Measurements from ENCODE around the gene ANTXR1. TPM values are rescaled to one million over a fixed set of nuclear protein-coding genes. Genes with fewer than 3 reads are reported as not detected.

ANTXR1 gene
- polyA plus RNA-seq, 1 donor from 2014 or later: not detected

DNA sequence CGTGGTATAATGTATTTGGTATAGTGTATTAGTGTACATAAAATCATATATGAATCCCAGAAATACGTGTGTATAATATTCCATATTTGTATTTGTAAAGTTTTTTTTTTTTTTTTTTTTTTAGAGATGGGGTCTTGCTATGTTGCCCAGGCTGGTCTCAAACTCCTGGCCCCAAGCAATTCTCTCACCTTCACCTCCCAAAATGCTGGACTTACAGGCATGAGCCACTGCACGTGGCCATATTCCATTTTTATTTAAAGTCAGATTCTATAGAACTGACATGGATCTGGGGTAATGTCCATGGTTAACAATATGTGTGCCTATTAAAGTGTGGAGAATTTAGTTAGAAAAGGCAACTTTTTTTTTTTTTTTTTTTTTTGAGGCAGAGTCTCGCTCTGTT, 71.5 kb downstream of the ANTXR1 start:
- peaks cover 2% of the 10 kb centered on the region for H3K36me3 Mint-ChIP-seq
- H3K4me1 Mint-ChIP-seq: peaks cover 0 to 4% (median 0%) of the 10 kb centered on the region in 3 donors
- no peaks in the 10 kb centered on the region for H3K9me3 Mint-ChIP-seq
- peaks cover 17% of the 10 kb centered on the region for H3K27me3 Mint-ChIP-seq
- H3K27ac Mint-ChIP-seq: no peak overlapping the region
- H3K4me3 Mint-ChIP-seq: no peak overlapping the region

DNA sequence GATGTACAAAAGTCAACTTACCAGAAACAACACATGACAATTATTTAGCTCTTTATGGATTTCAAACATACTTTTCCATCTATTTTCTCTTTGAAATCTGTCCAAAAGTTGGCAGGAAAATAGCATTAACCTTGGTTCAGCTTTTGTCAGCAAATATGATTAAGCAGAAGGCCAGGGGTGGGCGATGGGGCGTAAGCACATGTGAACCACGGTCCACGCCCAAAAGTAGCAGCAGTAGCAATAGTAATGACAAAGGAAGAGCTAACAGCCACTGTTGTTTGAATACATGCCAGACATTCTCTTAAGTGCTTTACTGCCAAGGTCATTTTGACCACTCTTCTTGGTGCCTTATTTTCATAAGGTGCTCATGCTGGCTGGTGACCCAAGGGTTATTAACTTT, 73.5 kb downstream of the ANTXR1 start:
- peaks cover 2% of the 10 kb centered on the region for H3K36me3 Mint-ChIP-seq
- no peaks in the 10 kb centered on the region for H3K4me1 Mint-ChIP-seq
- no peaks in the 10 kb centered on the region for H3K9me3 Mint-ChIP-seq
- no peak overlapping the region for H3K27ac Mint-ChIP-seq
- no peak overlapping the region for H3K4me3 Mint-ChIP-seq
- peaks cover 17% of the 10 kb centered on the region for H3K27me3 Mint-ChIP-seq

DNA sequence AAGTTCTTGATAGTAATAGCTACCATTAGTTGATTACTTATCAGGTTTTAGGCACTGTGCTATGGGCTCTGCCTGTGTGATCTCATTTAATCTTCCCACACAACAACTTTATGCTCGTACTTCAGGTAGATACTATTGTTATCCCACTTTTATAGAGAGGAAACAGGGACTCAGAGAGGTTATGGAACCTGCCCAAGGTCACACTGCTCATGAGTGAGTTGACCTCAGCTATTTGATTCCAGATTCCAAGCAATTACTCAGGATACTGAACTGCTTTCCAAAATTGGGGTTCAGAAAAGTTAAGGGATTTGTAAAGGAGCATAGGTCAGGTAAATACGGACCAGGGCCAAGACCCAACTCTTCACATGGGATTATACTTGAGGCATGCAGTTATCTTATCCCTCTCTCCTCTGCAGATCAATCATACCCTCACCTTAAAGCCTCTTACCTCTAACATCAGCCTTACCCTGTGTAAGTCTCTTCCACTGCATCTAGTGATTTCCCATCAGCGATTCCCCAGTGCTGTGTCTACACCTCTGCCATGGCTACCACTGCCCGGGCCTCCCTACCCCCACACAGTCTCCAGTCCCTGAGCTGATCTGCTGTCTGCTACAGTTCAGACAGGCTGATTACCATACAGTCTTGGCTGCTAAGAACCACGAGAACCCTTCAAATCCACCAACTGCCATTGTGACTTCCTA, 74.4 kb downstream of the ANTXR1 start:
- Mint-ChIP-seq H3K4me3 (peak overlapping the region in 1 of 4 donors; percentile 39), H3K36me3 (peaks cover 2% of the 10 kb centered on the region), H3K27me3 (peaks cover 20% of the 10 kb centered on the region), H3K4me1 (no peaks in the 10 kb centered on the region), H3K27ac (no peak overlapping the region), H3K9me3 (no peaks in the 10 kb centered on the region)

DNA sequence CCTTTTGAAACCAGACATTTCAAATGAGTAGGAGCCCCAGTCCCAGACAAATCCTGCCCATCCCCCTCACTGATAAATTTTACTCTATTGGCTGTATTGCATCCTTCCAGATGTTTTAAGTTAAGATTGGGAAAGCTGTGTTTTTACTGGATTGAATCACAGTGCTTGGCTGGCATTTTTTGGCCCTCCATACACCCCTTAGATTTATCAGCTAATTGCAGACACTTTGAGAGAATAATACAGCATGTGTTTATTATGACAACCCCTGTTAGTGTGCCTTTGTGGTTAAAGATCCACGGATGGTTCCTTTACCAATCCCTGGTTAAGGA, 74.9 kb downstream of the ANTXR1 start:
- peaks cover 20% of the 10 kb centered on the region for H3K27me3 Mint-ChIP-seq
- no peaks in the 10 kb centered on the region for H3K9me3 Mint-ChIP-seq
- no peak overlapping the region for H3K4me3 Mint-ChIP-seq
- no peaks in the 10 kb centered on the region for H3K4me1 Mint-ChIP-seq
- H3K36me3 Mint-ChIP-seq: peaks cover 2% of the 10 kb centered on the region
- H3K27ac Mint-ChIP-seq: no peak overlapping the region

DNA sequence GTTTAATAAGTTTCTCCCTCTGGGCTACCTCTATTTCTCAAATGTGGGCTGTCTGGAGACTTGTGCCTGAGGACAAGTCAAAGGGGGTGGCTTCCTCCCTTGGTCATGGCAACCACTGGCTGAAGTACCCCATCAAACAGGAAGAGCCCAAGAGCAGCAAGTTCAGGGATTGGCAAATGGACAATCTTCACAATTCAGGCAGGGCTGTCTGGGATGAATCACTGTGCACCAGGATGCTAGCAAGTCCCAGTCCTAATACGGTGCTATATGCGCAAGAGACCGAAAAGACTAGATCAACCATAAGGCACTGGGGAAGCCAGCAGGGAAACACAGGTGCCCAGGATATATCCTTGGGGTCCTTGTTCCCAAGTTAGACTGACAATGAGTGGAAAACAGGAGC, 75.5 kb downstream of the ANTXR1 start:
- H3K4me3 Mint-ChIP-seq: no peak overlapping the region
- H3K27me3 Mint-ChIP-seq: peaks cover 20% of the 10 kb centered on the region

DNA sequence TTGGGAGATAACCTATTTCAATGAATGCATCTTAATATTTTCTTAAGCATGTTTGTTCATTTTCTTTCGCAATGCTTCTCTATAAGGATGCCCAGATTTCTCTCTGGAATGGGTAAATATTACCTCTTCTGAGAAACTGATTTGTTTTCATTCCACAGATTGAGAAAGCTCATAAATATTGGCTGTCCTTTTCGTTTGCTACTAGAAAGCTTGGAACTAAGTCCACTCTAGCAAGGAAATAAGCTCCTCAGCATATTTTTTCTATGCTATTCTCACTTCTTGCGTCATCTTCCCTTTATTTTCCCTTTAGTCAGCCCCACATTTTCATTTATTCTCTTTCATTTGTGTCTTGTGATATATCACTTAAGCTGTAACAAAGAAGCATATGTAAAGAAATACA, 76.3 kb downstream of the ANTXR1 start:
- Mint-ChIP-seq H3K4me1 (no peaks in the 10 kb centered on the region), H3K4me3 (no peak overlapping the region)

More for the DNA sequence above, 75.5 kb downstream of the ANTXR1 start:
- H3K27ac Mint-ChIP-seq: no peak overlapping the region
- peaks cover 2% of the 10 kb centered on the region for H3K36me3 Mint-ChIP-seq
- no peaks in the 10 kb centered on the region for H3K9me3 Mint-ChIP-seq
- H3K4me1 Mint-ChIP-seq: no peaks in the 10 kb centered on the region

DNA sequence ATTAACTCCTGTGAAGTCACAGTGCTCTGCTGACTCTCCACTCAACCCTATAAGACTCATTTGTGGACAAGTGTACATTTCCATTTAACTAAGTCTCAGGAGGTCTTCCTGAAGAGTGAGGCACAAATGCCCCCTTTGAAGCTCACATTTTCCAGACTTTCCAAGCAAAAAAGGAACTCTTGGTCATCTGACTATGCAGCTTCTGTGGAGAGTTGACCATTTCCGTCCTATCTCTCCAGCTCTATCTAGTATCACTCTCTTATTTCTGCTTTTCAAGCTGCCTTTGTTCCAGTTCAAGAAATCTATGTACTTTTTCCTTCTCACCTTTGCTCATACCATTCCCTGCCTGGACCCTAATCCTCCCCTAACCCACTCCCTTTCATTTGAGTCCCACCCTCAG, 77.0 kb downstream of the ANTXR1 start:
- Mint-ChIP-seq H3K9me3 (no peaks in the 10 kb centered on the region), H3K36me3 (peaks cover 2% of the 10 kb centered on the region), H3K27ac (no peak overlapping the region)

More for the DNA sequence above, 76.3 kb downstream of the ANTXR1 start:
- Mint-ChIP-seq H3K9me3 (no peaks in the 10 kb centered on the region), H3K27ac (no peak overlapping the region), H3K36me3 (peaks cover 2% of the 10 kb centered on the region), H3K27me3 (peaks cover 20% of the 10 kb centered on the region)

DNA sequence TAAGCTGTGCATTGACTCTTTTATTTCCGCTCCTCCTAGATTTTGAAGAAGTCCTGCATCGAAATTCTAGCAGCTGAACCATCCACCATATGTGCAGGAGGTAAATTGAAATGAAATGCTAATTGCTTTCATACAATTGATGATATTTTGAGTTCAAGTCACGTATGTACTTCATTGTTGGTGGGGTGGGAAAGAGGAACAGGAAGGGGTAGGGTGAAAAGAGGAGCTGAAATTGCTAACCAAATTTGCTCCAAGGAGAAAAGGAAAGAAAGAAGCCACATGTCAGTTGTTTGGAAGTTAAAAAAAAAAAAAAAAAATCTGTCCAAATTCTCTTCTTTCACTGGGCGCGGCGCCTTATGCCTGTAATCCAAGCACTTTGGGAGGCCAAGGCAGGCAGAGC, 77.8 kb downstream of the ANTXR1 start:
- no peaks in the 10 kb centered on the region for H3K9me3 Mint-ChIP-seq
- peaks cover 2% of the 10 kb centered on the region for H3K36me3 Mint-ChIP-seq
- H3K4me3 Mint-ChIP-seq: no peak overlapping the region
- H3K27me3 Mint-ChIP-seq: peaks cover 20% of the 10 kb centered on the region
- no peaks in the 10 kb centered on the region for H3K4me1 Mint-ChIP-seq
- H3K27ac Mint-ChIP-seq: no peak overlapping the region

More for the DNA sequence above, 77.0 kb downstream of the ANTXR1 start:
- peaks cover 20% of the 10 kb centered on the region for H3K27me3 Mint-ChIP-seq
- no peak overlapping the region for H3K4me3 Mint-ChIP-seq
- no peaks in the 10 kb centered on the region for H3K4me1 Mint-ChIP-seq

DNA sequence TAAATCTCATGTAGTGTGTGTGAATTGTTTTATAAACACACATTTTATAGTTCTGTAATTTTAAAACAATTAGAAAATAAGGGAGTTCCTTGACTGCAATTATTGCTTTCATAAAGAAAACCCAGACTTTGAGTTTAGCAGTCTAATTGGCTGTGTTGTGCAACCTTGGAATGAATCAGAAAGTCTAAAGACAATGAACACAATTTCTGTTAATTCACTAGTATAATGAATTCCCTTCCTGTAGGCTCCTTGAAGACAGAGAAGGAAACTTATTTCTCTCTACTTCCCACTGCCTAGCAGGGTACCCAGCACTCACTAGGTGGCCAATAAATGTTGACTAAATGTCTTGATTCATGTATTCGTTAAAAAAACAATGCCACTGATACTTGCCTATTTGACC, 79.9 kb downstream of the ANTXR1 start:
- no peaks in the 10 kb centered on the region for H3K4me1 Mint-ChIP-seq
- no peaks in the 10 kb centered on the region for H3K9me3 Mint-ChIP-seq
- no peak overlapping the region for H3K27ac Mint-ChIP-seq
- H3K4me3 Mint-ChIP-seq: no peak overlapping the region
- no peaks in the 10 kb centered on the region for H3K36me3 Mint-ChIP-seq
- H3K27me3 Mint-ChIP-seq: peaks cover 16% of the 10 kb centered on the region

DNA sequence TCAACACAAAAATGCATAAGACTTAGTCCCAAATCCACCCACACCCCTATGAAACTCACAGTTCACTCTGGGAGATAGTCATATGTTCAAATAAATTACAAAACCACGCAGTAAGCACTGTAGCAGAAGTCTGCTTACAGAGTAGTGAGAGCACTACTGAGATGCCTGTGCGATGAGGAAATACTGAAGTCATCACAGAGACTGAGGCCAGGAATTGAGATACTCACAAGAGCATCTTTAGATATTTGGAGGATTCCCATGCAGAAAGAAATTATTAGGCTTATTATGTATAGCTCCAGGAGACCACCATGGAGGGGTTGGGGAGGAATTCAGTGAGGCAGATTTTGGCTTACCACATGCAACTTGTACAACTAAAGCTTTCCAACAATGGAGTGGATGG, 82.3 kb downstream of the ANTXR1 start:
- Mint-ChIP-seq H3K36me3 (no peaks in the 10 kb centered on the region), H3K4me1 (no peaks in the 10 kb centered on the region), H3K27me3 (peaks cover 3% of the 10 kb centered on the region), H3K4me3 (no peak overlapping the region), H3K27ac (no peak overlapping the region), H3K9me3 (no peaks in the 10 kb centered on the region)

DNA sequence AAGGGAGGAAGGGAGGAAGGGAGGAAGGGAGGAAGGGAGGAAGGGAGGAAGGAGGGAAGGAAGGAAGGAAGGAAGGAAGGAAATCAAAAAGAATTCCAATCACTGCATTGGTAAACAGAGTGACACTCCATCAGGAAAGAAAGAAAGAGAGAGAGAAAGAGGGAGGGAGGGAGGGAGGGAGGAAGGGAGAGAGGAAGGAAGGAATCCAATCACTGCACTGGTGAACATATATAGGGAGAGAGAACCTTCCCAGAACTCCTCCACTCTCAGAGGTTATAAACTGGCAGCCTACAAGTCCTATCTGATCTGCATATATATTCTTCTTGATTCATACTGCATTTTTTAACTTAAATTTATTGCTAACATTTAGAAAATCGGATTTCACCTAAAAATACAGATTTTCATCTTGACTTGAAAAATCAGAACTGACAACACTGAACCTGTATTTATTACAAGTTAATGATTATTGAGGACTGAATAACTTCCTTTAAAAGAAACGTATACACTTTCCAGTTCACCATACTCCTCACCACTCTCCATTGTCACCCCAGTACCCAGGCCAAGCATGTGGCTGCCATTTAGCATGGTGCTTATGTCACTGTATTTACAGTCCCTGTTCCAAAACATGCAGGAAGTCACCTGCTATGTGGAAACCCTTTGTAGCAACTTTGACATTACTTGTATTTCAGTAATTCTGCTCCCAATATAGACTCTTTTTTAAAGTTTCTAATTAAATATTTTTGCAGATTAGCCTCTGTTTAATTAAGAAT, 83.5 kb downstream of the ANTXR1 start:
- no peaks in the 10 kb centered on the region for H3K36me3 Mint-ChIP-seq
- no peaks in the 10 kb centered on the region for H3K9me3 Mint-ChIP-seq
- no peak overlapping the region for H3K27ac Mint-ChIP-seq
- peaks cover 3% of the 10 kb centered on the region for H3K27me3 Mint-ChIP-seq
- H3K4me1 Mint-ChIP-seq: no peaks in the 10 kb centered on the region
- H3K4me3 Mint-ChIP-seq: no peak overlapping the region

DNA sequence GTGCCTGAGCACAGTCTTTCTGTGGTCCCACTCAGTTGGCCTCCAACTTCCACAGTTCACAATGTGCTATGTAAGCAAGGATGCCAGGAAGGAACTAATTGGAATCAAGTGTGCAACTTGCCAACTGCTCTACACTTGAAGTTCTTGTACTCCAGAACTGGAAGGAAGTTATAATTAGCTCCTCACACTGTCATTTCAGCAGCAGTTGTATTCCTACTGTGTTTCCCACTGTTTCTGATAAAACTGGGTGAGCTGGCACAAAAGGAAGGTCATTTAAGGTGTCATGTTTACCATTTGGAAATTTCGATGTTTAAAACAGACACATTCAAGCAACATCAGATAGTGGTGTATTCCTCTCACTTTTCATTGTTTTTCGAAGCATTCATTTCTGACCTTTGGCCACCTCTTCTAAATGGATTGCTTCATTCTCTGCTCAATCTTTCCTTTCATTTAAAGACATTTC, 84.2 kb downstream of the ANTXR1 start:
- H3K4me1 Mint-ChIP-seq: no peaks in the 10 kb centered on the region
- H3K27me3 Mint-ChIP-seq: no peaks in the 10 kb centered on the region
- no peak overlapping the region for H3K4me3 Mint-ChIP-seq
- no peaks in the 10 kb centered on the region for H3K9me3 Mint-ChIP-seq
- no peak overlapping the region for H3K27ac Mint-ChIP-seq
- H3K36me3 Mint-ChIP-seq: no peaks in the 10 kb centered on the region

DNA sequence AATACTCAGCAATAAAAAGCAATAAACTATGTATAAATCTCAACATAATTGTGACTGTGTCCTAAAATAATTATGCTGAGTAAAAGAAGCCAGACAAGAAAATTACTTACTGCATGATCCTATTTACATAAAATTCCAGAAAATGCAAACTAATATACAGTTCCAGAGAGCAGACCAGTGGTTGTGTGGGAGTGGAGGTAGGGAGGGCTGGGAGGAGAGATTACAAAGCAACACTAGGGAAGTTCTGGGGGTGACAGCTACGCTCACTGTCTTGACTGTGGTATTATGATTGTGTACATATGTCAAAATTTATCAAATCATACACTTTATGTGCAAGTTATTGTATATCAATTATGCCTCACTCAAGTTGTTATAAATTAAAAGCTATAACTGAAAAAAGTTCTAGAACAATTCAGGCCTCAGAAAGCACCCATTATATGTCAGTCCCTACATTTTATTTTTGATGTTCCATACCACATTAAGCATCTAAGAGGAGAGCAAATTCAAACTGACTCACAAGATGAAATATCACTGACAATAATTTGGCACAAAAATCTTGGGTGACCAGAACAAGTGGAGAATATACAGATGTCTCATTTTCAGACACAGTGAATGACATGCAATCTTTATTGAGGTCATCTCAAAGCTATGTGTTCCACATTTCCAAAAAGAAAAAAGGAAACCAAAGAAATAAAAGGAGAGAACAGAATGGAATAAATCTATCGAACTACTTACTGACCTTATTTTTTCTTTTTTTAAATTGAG, 85.1 kb downstream of the ANTXR1 start:
- H3K9me3 Mint-ChIP-seq: peaks cover 0 to 1% (median 0%) of the 10 kb centered on the region in 3 donors
- no peaks in the 10 kb centered on the region for H3K4me1 Mint-ChIP-seq
- no peaks in the 10 kb centered on the region for H3K36me3 Mint-ChIP-seq
- no peak overlapping the region for H3K4me3 Mint-ChIP-seq
- no peaks in the 10 kb centered on the region for H3K27me3 Mint-ChIP-seq
- no peak overlapping the region for H3K27ac Mint-ChIP-seq

DNA sequence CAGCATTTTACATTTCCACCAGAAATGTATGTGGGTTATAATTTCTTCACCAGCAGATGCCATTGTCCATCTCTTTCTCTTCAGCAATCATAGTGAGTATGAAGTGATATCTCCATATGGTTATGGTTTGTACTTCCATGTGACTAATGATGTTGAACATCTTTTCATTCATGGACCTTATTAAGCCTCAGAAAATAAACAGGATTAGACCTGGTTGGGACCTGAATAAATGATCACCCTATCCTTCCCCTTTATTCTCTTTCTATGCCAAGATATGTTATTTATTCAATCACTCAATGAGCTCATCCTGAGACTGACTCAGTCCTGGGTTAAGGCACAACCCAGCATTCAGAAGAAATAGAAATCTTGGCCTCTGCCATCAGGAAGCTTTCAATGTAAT, 86.6 kb downstream of the ANTXR1 start:
- Mint-ChIP-seq H3K36me3 (no peaks in the 10 kb centered on the region), H3K4me3 (no peak overlapping the region), H3K4me1 (no peaks in the 10 kb centered on the region), H3K27ac (no peak overlapping the region), H3K27me3 (no peaks in the 10 kb centered on the region), H3K9me3 (peaks cover 0 to 1% (median 0%) of the 10 kb centered on the region in 3 donors)

DNA sequence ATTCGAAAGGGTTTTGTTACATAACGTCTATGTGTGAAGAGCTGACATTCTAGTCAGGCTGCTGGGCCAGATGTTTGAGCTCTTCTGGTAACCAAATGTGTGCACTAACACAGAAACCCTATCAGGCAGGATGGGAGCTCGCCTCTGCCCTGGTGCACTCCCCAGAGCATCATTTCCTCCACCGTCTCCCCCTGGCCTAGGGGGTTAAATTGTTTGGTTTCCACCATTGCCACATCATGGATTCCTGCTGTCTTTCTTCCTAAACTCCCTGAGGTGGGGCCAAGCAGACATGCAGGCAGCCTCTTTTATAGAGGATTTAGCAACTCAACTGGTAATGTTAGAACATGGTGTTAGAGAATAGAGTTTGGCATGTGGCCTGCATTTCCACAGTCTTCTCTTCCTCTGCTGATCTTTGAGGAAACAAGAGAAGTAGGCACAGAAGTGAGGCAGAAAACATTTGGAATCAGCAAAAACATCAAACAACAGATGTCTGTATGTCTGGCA, 87.3 kb downstream of the ANTXR1 start:
- Mint-ChIP-seq H3K4me3 (no peak overlapping the region), H3K27me3 (no peaks in the 10 kb centered on the region), H3K9me3 (peaks cover 0 to 1% (median 0%) of the 10 kb centered on the region in 3 donors), H3K4me1 (no peaks in the 10 kb centered on the region), H3K36me3 (no peaks in the 10 kb centered on the region), H3K27ac (no peak overlapping the region)
